GM12878 (cell line): ENCODE data around the gene ARHGEF17. TPM values are rescaled to one million over a fixed set of nuclear protein-coding genes. Genes with fewer than 3 reads are reported as not detected.

ENCODE experiments used
- ATAC-seq: fragments of 200-7000 bp; cut with Tn5 transposase; 3 replicates; pipeline ENCODE4 v1.9.1; 2020; ENCODE audit warnings: mild to moderate bottlenecking, moderate library complexity
- BruUV-seq: library from RNA; stranded (reverse); fragments of 400-500 nt; replicated peaks from 2 replicates; lab custom pipeline; 2021; lab: Mats Ljungman, UMichigan
- CTCF ChIA-PET: fragments of 300-600 bp; sonication (Branson Sonifier 250); formaldehyde crosslinking; extraction: SDS; loops from one replicate; lab custom pipeline; 2021; ENCODE audit warnings: inconsistent platforms; lab: Yijun Ruan, JAX
- POLR2A ChIA-PET: fragments of 350-600 bp; formaldehyde crosslinking; extraction: SDS; loops from one replicate; lab custom pipeline; 2021; ENCODE audit warnings: inconsistent platforms; lab: Charles Lee
- RAD21 ChIA-PET: fragments of 300-600 bp; sonication (Branson Sonifier 250); formaldehyde crosslinking; loops from one replicate; lab custom pipeline; 2023; ENCODE audit warnings: antibody characterized with exemption; ENCODE audit not compliant: unreplicated experiment; lab: Charles Lee
- SMC1A ChIA-PET: fragments of 300-600 bp; sonication (Branson Sonifier 250); formaldehyde crosslinking; loops from one replicate; lab custom pipeline; 2023; ENCODE audit not compliant: unreplicated experiment, uncharacterized antibody; lab: Charles Lee
- DNase-seq: peaks from one replicate; pipeline ENCODE4 v3.0.0-alpha.2; 2011; ENCODE audit warnings: low read depth, low spot score
- FAIRE-seq: peaks from 3 replicates; lab custom pipeline; 2011; peaks lifted over from hg19 to GRCh38; lab: Jason Lieb, UNC
- H2AFZ ChIP-seq: 2 replicates; pipeline ENCODE4 v1.6.0; 2011; ENCODE audit warnings: low read depth, low read length, control low read depth; ENCODE audit not compliant: control insufficient read depth
- H3K27ac ChIP-seq: 2 replicates; pipeline ENCODE4 v1.5.1; 2011; ENCODE audit warnings: control low read depth; ENCODE audit not compliant: control insufficient read depth, insufficient read depth
- H3K27me3 ChIP-seq, 2 experiments: replicated peaks in 1 of 2; 2 replicates each; pipeline versions ENCODE4 v1.6.0 to v1.6.1; 2011; ENCODE audit warnings: low read length in 1 of 2; ENCODE audit not compliant: control insufficient read depth in 2 of 2, insufficient read depth in 2 of 2
- H3K36me3 ChIP-seq, 2 experiments: 2 replicates each; pipeline ENCODE4 v1.5.1; 2011; ENCODE audit warnings: low read length in 1 of 2; ENCODE audit not compliant: control insufficient read depth in 2 of 2, insufficient read depth in 2 of 2
- H3K4me1 ChIP-seq: 2 replicates; pipeline ENCODE4 v1.6.1; 2011; ENCODE audit warnings: mild to moderate bottlenecking, low read length, moderate library complexity, mixed read lengths; ENCODE audit not compliant: control insufficient read depth, insufficient read depth
- H3K4me2 ChIP-seq: 2 replicates; pipeline ENCODE4 v1.6.0; 2011; ENCODE audit warnings: control low read depth; ENCODE audit not compliant: control insufficient read depth, insufficient read depth
- H3K4me3 ChIP-seq: fragments of 200-600 bp; sonication (generic); 2 replicates; pipeline ENCODE4 v1.5.1; 2016
- H3K79me2 ChIP-seq: 2 replicates; pipeline ENCODE4 v1.6.0; 2011; ENCODE audit warnings: low read length; ENCODE audit not compliant: control insufficient read depth, insufficient read depth
- H3K9ac ChIP-seq: 2 replicates; pipeline ENCODE4 v1.8.0; 2011; ENCODE audit warnings: low read length, control low read depth, mixed read lengths; ENCODE audit not compliant: control insufficient read depth, insufficient read depth
- H3K9me3 ChIP-seq: replicated peaks from 3 replicates; pipeline ENCODE4 v1.5.1; 2011; ENCODE audit warnings: mild to moderate bottlenecking, low read length; ENCODE audit not compliant: control insufficient read depth, insufficient read depth
- H4K20me1 ChIP-seq: 2 replicates; pipeline ENCODE4 v1.6.0; 2011; ENCODE audit not compliant: control insufficient read depth, insufficient read depth
- ASH2L ChIP-seq: fragments of 300-600, 200-600 bp; sonication (generic); IDR thresholded peaks from 2 replicates; pipeline ENCODE4 v1.6.1; 2017; ENCODE audit warnings: low read depth, mild to moderate bottlenecking, borderline replicate concordance
- CBX5 ChIP-seq: sonication (generic); IDR thresholded peaks from 2 replicates; pipeline ENCODE4 v1.6.1; 2016; ENCODE audit warnings: low read depth, moderate library complexity, mild to moderate bottlenecking, inconsistent platforms
- FOXM1 ChIP-seq: IDR thresholded peaks from 2 replicates; pipeline ENCODE4 v1.6.1; 2012; ENCODE audit warnings: low read depth, mild to moderate bottlenecking, inconsistent platforms, low read length, moderate library complexity
- KLF5 ChIP-seq: fragments of 450-650 bp; IDR thresholded peaks from 2 replicates; pipeline ENCODE4 v1.6.1; 2014; ENCODE audit warnings: mild to moderate bottlenecking; ENCODE audit not compliant: partially characterized antibody
- MEF2A ChIP-seq: IDR thresholded peaks from 2 replicates; pipeline ENCODE4 v1.6.1; 2011; ENCODE audit warnings: low read depth, mild to moderate bottlenecking, low read length, moderate library complexity; ENCODE audit not compliant: insufficient read depth
- MTA3 ChIP-seq: IDR thresholded peaks from 2 replicates; pipeline ENCODE4 v1.6.1; 2012; ENCODE audit warnings: low read length, inconsistent platforms, borderline replicate concordance
- RAD21 ChIP-seq: IDR thresholded peaks from 2 replicates; pipeline ENCODE4 v1.6.1; 2011; ENCODE audit warnings: mild to moderate bottlenecking, low read depth, low read length, moderate library complexity; ENCODE audit not compliant: insufficient read depth
- RFX5 ChIP-seq: IDR thresholded peaks from 2 replicates; pipeline ENCODE4 v1.6.1; 2011; ENCODE audit warnings: low read depth, low read length, improper control_type of control experiment
- RUNX3 ChIP-seq: IDR thresholded peaks from 2 replicates; pipeline ENCODE4 v1.6.1; 2012; ENCODE audit warnings: low read length, inconsistent platforms
- SMARCA5 ChIP-seq: fragments of 450-650 bp; IDR thresholded peaks from 2 replicates; pipeline ENCODE4 v1.6.1; 2017; ENCODE audit warnings: mild to moderate bottlenecking
- TCF12 ChIP-seq: IDR thresholded peaks from 2 replicates; pipeline ENCODE4 v1.6.1; 2011; ENCODE audit warnings: low read depth, mild to moderate bottlenecking, low read length
- WRNIP1 ChIP-seq: IDR thresholded peaks from 2 replicates; pipeline ENCODE4 v1.6.1; 2011; ENCODE audit warnings: low read depth, low read length, improper control_type of control experiment, borderline replicate concordance
- ZNF217 ChIP-seq: fragments of 450-650 bp; IDR thresholded peaks from 2 replicates; pipeline ENCODE4 v1.6.1; 2017; ENCODE audit warnings: antibody characterized with exemption, mild to moderate bottlenecking
- ZNF274 ChIP-seq: IDR thresholded peaks from one replicate; pipeline ENCODE4 v1.8.0; 2011; ENCODE audit not compliant: insufficient read length, insufficient read depth
- WGBS: methylation state at CpG from one replicate; pipeline ENCODE4 v1.1.6; 2016; ENCODE audit warnings: low lambda C conversion rate; ENCODE audit not compliant: insufficient replicate concordance, insufficient coverage; ENCODE audit errors: missing lambda C conversion rate; 5-methylcytosine and 5-hydroxymethylcytosine counted together
- in situ Hi-C: fragments of 300-500 bp; cut with MboI; formaldehyde crosslinking; loops from 9 replicates; pipeline ENCODE4 v1.14.3; 2018; ENCODE audit warnings: mixed read lengths
- intact Hi-C: fragments of 100-400 bp; cut with micrococcal nuclease; formaldehyde crosslinking; loops from one replicate; pipeline ENCODE4 v1.14.2; 2022; ENCODE audit not compliant: unreplicated experiment
- polyA plus RNA-seq, 11 experiments: library from polyadenylated mRNA; depleted of rRNA in 4 of 11; unstranded in 6 of 11; stranded (reverse) in 5 of 11; fragments of >200 nt; fragmentation: Nextera tagmentation in 4 of 11; fragmentation: Illumina TruSeq in 1 of 11; extraction: Ambion mirVana in 4 of 11; extraction: Trizol in 1 of 11; gene quantifications; 1 replicate in 1 of 11; 2 replicates in 10 of 11; pipeline versions ENCODE4 v1.2.1 to v1.2.3, GENCODE V29; 2011 to 2016; ENCODE audit warnings: inconsistent platforms in 2 of 11, missing spikeins in 2 of 11, low read depth in 1 of 11
- total RNA-seq, 4 experiments: library from RNA; depleted of rRNA in 3 of 4; stranded (reverse); fragments of >200 nt in 3 of 4; fragmentation: Illumina TruSeq in 1 of 4; extraction: Trizol in 1 of 4; gene quantifications; 2 replicates each; pipeline versions ENCODE4 v1.2.1 to v1.2.3, GENCODE V29; 2013 to 2021
- TF ChIP-seq, protein P1 (sequence below): fragments of 450-650 bp; IDR thresholded peaks from 2 replicates; pipeline ENCODE4 v1.6.1; 2017; ENCODE audit warnings: borderline replicate concordance

Gene ARHGEF17
- total and polyA plus RNA-seq, 10 of the 15 experiments (the other 5 are each of a cell fraction or from before 2014, with no cell fraction given) = 0.15 to 11.0 (median 1.7) TPM

DNA sequence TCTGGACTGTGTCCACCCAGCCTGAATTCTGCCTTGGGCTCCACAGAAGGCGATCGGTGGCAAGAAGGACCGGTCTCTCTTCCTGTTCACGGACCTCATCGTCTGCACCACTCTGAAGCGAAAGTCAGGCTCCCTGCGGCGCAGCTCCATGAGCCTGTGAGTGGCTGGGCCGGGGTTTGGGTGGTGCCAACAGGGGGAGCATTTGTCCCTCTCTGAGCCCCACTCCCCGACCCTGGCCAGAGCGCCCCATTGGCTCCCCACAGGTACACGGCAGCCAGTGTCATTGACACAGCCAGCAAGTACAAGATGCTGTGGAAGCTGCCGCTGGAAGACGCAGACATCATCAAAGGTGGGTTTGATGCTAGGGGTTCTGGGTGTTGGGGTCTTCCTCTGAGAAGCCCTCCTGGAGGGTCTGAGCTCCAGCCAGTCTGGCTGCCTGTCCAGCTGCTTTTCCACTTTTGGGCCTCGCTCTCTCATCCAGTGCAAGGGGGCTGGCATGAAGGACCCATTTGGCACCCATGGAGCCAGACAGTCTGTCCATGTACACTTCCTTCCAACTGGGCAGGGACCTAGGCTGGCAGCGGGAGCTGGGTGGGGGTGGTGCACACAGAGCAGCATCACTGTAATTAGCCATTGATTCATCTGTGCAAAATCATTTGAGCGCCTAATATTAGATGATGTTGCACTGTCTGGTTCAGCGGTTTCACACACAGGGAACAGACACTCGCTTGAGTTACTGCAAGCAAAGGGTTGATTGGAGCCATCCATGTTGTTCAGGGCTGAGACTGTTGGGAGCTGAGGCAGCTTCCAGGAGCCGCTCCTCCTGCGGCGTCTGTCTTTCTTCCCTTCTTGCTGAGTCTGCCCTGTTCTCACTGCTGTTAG is 49.1 kb downstream of the ARHGEF17 start:
- Histone ChIP-seq H3K36me3 (peaks cover 0 to 4% of the 10 kb centered on the region in 2 experiments; a peak in 2 of 4 replicates), H3K4me3 (no peak overlapping the region), H3K79me2 (no peaks in the 10 kb centered on the region), H2AFZ (no peak overlapping the region), H3K4me2 (no peak overlapping the region), H3K27ac (no peak overlapping the region), H4K20me1 (no peaks in the 10 kb centered on the region), H3K4me1 (no peaks in the 10 kb centered on the region), H3K27me3 (no peaks in the 10 kb centered on the region), H3K9me3 (no peaks in the 10 kb centered on the region), H3K9ac (no peak overlapping the region)
- RAD21 ChIA-PET = interaction anchor here (0.9 kb wide), 1 partner anchor 269 kb away, joined by 4 read pairs; no protein-coding TSS in a partner anchor
- ATAC-seq = no peak
- WGBS = 73% methylated on average over 22 of the region's 22 CpGs
- no peak for FAIRE-seq
- SMC1A ChIA-PET = no interaction called here
- no peak for DNase-seq
- TF ChIP-seq ZNF274 = no peak
- no peak for TF ChIP-seq MEF2A
- no peak for TF ChIP-seq FOXM1
- no peak for TF ChIP-seq CBX5
- TF ChIP-seq KLF5 = no peak
- no peak for TF ChIP-seq SMARCA5
- no peak for TF ChIP-seq RAD21
- no peak for TF ChIP-seq TCF12
- no peak for TF ChIP-seq WRNIP1
- no peak for TF ChIP-seq RUNX3
- TF ChIP-seq MTA3 = no peak
- TF ChIP-seq, protein P1, sequence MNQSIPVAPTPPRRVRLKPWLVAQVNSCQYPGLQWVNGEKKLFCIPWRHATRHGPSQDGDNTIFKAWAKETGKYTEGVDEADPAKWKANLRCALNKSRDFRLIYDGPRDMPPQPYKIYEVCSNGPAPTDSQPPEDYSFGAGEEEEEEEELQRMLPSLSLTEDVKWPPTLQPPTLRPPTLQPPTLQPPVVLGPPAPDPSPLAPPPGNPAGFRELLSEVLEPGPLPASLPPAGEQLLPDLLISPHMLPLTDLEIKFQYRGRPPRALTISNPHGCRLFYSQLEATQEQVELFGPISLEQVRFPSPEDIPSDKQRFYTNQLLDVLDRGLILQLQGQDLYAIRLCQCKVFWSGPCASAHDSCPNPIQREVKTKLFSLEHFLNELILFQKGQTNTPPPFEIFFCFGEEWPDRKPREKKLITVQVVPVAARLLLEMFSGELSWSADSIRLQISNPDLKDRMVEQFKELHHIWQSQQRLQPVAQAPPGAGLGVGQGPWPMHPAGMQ = no peak
- TF ChIP-seq ZNF217 = no peak
- TF ChIP-seq RFX5 = no peak
- no peak for TF ChIP-seq ASH2L
- intact Hi-C loops = no loop called here
- CTCF ChIA-PET = interaction anchor here (1.1 to 15.3 kb wide), 5 partner anchors 10 to 303 kb away, joined by 3 to 400 read pairs (median 5); no protein-coding TSS in a partner anchor
- in situ Hi-C loops = no loop called here
- POLR2A ChIA-PET = interaction anchor here (0.5 kb wide), 1 partner anchor 60 kb away, joined by 4 read pairs; no protein-coding TSS in a partner anchor
- BruUV-seq = no TSS peak
